ENCODE measurements around the gene PDK2.

Gene PDK2

DNA sequence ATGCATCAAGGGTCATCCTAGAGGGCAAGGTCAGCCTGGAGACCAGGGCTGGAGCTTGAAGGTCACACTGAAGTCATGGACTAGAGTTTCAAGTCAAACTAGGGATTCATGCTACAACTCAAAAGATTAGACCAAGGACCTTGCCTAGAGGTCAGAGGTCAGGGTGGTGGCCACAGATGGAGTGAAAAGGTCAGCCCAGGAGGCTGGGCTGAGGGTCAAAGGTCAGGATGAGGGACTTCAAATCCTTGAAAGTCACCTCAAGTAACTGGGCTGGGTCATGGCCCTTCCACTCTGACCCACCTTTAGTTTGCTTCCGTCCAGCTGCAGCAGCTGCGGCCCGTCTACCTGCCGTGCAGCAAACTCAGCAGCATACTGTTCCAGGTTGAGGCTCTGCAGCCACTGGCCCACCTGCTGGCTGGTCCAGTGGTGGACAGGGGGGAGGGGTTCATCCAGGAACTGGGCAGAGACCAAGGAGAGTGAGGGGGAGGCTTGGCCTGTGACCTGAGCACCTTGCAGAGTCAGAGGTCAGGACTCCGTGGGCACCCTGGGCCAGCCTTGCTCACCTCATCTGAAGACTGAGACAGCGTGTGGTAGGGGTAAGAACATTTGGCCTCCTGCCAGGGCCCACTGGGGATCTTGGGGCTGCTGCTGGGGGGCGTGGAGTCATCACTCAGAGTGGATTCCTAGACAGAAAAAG, 18.6 kb downstream of the PDK2 start:
- in situ Hi-C loops (cut with HindIII; ENCODE audit: low sequenced_read_pairs) = no loop called here

GRCh38 chr17:50114401-50114800, 19.2 kb downstream of the PDK2 start:
- in situ Hi-C loops (cut with HindIII; ENCODE audit: low sequenced_read_pairs) = no loop called here

DNA sequence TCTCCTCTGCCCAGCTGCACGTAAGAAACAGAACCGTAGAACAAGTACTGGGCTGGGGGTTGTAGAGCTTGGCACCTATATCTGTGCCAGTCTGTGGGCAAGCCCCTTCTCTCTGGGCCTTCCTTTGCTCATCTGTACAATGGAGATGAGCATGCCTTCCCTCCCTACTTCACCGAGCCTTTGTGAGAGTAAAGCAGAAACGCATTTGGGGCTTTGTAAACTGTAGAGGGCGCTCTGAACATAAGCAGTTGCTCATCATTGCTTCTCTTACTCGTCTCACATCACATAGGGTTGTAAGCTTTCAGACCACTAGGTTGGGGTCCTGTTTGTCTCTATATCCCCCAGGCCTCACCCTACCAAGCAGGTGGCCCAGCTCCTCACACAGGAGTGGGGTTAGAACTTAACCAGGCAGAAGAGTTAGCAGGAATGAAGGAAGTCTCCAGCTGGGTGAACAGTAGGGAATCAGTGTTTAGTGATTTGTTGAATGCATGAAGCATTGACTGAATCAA, 19.8 kb downstream of the PDK2 start:
- in situ Hi-C loops (cut with HindIII; ENCODE audit: low sequenced_read_pairs) = no loop called here

GRCh38 chr17:50115756-50116155, 20.6 kb downstream of the PDK2 start:
- in situ Hi-C loops (cut with HindIII; ENCODE audit: low sequenced_read_pairs) = no loop called here

DNA sequence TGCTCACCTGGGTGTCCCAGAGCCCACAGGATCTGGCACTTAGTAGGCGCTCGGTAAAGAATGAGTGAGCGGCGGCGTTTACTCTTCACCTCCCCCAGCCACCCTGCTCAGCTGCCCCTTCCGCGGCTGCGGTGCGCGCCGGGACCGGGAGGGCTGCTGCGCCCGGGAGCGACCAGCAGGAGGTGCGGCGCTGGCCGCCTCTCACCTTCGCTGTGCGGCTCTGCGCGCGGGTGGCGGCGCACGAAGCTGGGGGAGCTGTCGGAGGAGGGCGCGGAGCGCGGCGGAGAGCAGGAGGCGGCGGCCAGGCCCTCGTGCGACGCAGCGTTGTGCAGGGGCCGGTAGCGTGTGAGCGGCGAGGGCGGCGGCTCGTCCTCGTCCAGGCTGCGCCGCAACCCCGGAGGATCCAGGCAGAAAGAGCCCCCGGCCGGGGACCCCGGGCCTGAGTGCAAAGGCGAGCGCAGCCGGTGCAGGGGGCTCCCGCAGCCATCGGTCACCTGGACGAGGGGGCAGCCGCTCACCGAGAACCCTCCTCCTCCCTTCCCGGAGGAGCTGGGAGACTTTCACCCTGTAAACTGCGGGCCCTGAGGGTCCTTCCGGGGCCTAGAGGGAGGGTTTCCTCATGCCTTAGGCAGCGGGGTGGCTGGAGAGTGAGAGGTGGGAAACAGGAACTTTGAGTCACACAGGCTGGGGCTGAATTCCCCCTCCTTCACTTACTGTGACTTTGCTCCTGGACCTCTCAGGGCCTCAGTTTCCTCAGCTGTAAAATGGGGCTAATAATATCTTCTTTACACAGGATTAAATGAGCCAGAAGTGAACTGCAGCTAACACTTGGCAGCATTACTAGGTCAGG, 22.3 kb downstream of the PDK2 start:
- in situ Hi-C loops (cut with HindIII; ENCODE audit: low sequenced_read_pairs) = no loop called here

- in situ Hi-C loops (cut with HindIII; ENCODE audit: low sequenced_read_pairs) = no loop called here
Measured at GRCh38 chr17:50118076-50118827, 23.1 kb downstream of the PDK2 start.

DNA sequence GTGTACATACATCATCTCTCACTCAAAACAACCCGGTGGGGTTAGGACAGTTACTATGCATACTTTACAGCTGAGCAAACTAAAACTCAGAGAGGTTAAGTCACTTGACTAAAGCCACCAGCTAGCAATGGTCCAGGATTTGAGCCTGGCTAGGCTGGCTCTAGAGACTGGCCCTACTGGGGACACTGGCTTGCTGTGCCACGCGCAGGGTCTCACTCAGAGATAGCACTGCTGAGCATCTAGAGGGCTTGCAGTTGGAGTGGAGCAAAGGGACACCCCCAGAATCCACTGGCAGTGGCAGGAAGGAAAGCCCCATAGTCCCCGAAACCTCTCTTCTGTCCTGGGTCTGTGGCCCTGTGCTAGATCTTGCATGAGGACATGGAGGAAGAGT, 23.7 kb downstream of the PDK2 start:
- in situ Hi-C loops (cut with HindIII; ENCODE audit: low sequenced_read_pairs) = no loop called here

DNA sequence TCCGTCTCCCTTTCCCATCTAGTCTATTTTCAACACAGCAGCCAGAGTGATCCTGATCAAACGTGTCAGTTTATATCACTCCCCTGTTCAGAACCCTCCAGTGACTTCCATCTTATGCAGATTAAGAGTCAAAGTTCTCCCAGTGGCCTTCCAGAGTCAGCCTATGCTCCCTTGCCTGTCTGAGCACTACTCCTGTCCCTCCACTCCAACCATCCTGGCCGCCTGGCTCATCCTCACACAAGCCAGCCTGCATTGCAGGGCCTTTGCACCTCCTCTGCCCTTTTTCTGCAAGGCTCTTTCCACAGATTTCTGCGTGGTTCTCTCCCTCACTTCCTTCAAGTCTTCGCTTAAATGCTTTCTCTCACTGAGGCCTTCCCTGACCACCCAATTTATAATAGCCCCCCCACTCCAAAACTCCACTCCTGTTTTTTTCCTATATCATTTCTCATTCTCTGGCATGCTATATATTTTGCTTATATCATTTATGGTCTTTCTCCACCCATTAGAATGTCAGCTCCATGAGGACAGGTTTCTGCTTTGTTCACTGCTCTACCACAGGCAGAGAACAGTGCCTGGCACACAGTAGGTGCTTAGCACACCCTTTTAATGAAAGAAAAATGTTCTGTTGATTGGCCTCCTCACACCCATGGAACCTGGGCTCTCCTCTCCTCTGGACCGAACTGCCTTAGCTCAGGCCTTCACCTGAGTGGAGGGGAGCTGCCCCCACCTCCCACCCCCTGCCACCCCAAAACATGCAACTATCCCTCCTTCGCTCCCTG, 25.5 kb downstream of the PDK2 start:
- in situ Hi-C loops (cut with HindIII; ENCODE audit: low sequenced_read_pairs) = no loop called here

GRCh38 chr17:50122945-50123344, 27.8 kb downstream of the PDK2 start:
- in situ Hi-C loops (cut with HindIII; ENCODE audit: low sequenced_read_pairs) = no loop called here

DNA sequence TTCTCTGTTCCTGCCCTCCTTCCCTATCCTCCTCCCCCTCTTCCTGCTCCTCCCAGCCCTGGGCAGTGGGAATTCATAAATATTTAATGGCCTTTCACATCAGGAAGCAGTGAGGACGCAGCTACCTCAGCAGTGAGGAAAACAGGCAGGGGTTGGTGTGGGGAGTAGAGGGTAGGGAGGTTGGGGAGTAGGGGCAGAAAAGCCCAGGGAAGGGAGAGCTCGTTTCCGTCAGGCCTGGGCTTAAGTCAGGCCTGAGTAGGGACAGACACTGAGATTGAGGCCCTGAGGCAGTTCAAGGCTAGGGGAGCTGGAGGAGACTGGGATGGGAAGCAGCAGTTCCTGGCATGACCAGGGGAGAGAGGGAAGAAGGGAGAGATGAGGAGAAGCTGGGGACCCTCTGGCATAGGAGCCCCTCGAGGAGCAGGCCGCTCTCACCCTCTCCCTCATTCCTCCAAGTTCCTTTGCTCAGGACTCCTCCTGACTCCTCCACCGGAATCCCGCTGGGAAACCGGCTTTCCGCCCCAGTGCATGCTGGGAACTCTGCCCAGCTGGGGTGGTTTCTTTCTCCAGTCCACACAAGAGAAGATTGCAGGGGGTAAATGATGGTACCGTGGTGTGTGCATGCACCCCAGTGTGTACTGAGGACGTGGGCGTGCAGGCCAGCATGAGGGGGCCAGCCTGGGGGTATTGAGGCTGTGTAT, 28.6 kb downstream of the PDK2 start:
- in situ Hi-C loops (cut with HindIII; ENCODE audit: low sequenced_read_pairs) = no loop called here

GRCh38 chr17:50125420-50125997, 30.4 kb downstream of the PDK2 start:
- in situ Hi-C loops (cut with HindIII; ENCODE audit: low sequenced_read_pairs) = no loop called here

- in situ Hi-C loops (cut with HindIII; ENCODE audit: low sequenced_read_pairs) = no loop called here
Measured at GRCh38 chr17:50127697-50128361, 32.7 kb downstream of the PDK2 start.

- in situ Hi-C loops (cut with HindIII; ENCODE audit: low sequenced_read_pairs) = no loop called here
Measured at GRCh38 chr17:50128441-50129352, 33.5 kb downstream of the PDK2 start.

GRCh38 chr17:50129353-50129727, 34.2 kb downstream of the PDK2 start:
- in situ Hi-C loops (cut with HindIII; ENCODE audit: low sequenced_read_pairs) = no loop called here

GRCh38 chr17:50129728-50130558, 34.8 kb downstream of the PDK2 start, which contains the start of gene SAMD14:
SAMD14 (minus strand) TSS chr17:50130160; CDS start chr17:50124959, 5,201 bp downstream.
- in situ Hi-C loops (cut with HindIII; ENCODE audit: low sequenced_read_pairs) = loop anchor here (5.0 kb wide), 1 partner anchor 33 kb away; the partner anchor contains the start of gene PDK2

DNA sequence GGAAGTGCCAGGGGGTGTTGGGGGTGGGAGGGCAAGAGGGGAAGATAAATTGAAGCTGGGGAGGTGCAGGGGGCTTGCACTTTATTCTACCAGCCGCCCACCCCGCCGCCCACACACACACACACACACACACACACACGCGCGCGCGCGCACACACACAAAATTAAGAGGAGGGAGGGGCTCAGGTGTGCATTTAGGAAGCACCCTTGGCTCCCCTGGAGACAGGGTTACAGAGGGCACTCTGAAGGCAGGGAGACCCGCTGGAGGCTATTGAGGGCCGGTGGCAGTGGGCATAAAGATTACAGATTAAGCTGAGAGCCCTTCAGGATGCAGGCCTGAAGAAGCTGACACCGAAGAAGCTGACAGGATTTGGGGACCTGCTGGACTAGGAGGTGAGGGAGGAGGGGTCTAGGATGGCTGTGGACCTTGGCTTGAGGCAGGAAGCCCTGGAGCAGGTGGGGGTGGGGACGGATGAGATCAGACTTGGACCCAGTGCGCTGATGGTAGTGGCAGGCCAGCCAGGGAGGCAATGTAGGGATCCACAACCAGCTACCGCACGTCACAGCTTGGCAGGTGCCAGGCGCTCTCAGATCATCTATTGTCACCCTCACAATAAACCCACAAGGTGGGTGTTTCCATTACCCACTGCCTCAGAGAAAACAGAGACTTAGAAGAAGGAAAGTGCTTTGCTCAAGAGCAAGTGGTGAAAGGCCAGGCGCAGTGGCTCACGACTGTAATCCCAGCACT, 35.6 kb downstream of the PDK2 start:
- in situ Hi-C loops (cut with HindIII; ENCODE audit: low sequenced_read_pairs) = loop anchor here (5.0 kb wide), 1 partner anchor 33 kb away; the partner anchor contains the start of gene PDK2

Data from endothelial cell of hepatic sinusoid (primary cell).